Amygdala (tissue), 56 donors: ENCODE data around the gene LYZL2.
A peak's percentile ranks its signal among the peaks of the same experiment; 100 is the strongest.
"Not testable (repeated sequence)": the region's sequence is repeated elsewhere in the genome, so short reads cannot be mapped to it uniquely, and the experiment has no call there.

Experiments
- DNase-seq, 56 donors: peaks; one replicate each; lab custom pipeline; 2025; lab: John Stamatoyannopoulos, UW

Gene LYZL2

DNA sequence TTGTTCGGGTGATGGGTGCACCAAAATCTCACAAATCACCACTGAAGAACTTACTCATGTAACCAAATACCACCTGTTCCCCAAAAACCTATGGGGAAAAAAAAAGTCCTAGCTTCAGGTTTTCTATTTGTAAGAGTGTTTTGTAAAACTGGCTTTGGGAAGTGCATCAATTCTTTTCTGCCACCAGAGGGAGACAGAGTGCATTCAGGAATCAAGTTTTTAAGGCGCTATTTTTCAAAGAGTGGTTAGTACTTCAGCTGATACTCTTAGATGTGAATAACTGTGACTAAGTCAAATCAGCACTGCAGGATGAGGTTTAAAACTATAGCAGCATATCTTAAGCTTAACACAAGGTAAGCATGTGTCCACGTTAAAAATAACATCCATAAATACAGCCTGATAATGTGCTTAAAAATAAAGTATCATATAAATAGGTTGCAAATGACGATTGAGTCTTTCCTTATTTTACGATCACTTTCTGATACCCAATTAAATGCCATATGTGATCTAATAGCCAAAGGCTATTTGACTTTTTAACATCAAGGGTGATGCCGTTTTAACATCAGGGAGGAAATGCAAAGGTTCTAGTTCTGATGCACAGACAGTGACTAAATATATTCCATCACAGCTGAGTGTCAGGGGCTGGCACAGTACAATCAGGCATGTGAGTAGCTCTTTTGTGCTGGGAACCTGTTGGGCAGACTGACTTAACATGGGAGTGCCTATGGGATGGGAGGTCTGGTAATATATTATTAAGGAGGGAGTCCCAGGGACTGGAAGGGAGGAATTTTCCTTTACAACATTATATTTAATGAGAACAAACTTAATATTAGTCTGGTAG is 10.6 kb upstream of the LYZL2 start:
- peak in 2 of 56 donors; percentile 21 to 32 for DNase-seq

DNA sequence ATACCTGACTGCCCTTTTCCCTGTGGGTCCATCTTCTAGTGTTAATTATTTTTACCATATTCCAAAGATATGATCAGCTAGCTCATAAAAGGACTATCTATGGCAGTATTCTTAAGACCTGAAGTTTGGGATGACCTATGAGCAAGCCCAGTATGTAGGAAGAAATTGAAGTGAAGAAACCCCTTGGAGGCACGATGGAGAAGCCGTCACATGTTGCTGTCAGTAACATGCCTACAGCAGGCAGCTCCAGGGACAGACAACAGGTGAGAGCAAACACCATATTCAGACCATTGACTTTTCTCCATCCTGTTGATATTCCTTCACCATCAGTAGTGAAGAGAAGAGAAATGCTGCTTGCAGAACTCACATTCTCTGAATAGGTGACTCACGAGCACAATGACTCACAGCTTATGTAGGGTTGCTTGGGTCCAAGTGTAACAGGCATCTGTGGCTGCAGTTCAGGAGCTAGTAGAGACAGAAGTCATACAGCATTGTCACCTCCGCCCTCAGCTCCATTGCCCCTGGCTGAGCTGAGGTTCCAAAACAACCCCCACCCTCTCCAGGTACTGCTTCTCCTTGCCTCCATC is 8.4 kb upstream of the LYZL2 start:
- no peak for DNase-seq

DNA sequence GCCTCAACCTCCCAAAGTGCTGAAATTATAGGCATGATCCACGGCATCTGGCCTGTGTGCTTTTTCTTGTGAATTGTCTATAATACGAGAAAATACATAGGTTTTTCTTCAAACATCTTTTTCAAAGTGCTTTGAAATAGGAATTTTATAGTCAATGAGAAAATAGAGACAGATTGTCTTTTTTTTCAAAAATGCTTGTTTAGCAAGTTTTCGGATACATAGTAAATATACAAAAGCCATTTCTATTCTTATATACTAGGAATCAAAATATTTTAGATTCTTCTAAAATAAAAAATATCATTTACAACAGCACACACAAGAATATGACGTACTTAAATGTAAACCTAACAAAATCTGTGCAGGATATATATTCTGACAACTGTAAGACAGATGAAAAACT is 1.6 kb upstream of the LYZL2 start:
- no peak for DNase-seq

DNA sequence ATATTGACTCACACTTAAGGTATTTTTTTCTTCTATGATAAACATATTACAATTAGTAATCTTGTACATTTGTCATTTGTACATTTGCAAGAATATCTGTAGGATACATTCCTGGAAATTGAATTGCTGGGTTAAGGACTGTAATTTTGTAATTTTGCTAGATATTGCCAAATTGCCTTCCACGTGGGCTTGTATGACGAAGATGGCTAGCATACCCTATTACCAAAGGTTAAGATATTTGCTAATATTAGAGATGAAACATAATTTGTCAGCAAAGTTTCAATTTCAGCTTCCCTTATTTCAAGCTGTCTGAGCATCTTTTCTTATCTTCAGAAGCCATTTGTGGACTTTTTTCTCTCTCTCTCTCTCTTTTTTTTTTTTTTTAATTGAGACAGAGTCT is 1.0 kb upstream of the LYZL2 start:
- DNase-seq, result no peak

DNA sequence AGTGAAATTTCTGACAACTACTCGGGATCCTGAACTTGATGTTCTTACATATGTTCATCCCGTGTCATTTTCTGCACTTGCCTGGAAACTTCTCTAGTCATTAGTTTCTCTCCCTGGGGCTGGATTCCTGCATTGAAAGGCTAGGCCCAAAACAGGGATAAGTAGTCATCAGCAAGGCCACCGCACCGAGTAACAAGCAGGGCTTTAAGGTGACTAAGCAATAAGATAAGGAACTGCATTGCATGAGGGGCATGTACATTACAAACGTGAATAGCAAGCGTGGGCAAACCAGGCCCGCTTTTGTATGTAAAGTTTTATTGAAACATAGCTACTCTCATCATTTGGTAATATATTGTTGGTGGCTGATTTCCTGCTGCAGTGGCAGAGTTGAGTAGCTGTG is 977 bp downstream of the LYZL2 start:
- not testable (repeated sequence) for DNase-seq

DNA sequence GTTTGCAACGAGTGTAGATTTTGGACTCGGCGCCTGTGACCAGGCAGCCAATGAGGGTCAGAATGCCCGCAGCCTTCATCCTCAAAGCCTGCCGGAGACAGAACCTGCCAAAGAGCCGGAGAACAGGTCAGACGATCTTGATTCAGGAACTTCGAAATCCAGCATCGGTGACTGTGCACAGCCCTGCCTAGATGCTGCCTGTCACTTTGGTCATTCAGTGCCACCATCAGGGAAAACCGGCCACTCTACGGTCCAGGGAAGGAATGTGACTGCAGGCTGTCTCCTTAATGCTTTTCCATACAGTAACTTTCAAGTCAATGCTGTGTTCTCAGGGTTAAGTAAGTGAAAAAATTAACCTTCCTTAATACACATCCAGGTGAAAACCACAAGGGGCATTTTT is 2.7 kb downstream of the LYZL2 start:
- DNase-seq, result not testable (repeated sequence)

DNA sequence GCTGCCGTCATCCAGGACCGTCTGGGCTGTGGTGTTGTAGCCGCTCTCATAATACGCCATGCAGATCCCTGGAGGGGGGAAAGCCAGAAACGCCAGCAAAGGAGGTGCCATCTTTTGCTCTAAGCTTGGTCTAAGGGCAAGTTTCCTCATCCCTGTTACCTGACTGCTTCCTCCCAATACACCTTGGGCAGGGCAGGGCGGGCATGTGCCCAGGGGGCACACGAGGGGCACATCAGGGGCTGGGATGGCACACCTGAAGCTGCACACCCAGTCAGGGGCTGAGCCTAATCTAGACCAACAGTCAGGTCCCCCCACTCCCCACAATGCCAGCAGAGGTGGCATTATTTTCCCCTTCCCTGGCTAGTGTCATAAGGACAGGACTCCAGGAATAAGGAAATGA is 3.4 kb downstream of the LYZL2 start:
- DNase-seq, result not testable (repeated sequence)

DNA sequence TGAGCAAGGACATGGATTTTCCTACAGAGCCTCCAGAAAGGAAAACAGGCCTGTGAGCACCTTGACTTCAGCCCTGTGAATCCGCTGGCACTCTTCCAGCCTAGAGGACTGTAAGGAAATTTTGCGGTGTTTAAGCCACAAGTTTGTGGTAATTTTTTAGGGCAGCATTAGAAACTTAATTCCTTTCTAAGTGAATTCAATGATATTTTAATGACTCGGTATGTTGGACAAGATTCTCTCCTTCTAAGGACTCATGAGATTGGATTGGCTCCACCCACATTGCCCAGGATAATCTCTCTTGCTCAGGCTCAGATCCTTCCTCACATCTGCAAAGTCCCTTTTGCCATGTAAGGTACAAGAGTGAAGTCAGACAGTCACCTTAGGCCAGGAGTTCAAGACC is 4.5 kb downstream of the LYZL2 start:
- no peak for DNase-seq

DNA sequence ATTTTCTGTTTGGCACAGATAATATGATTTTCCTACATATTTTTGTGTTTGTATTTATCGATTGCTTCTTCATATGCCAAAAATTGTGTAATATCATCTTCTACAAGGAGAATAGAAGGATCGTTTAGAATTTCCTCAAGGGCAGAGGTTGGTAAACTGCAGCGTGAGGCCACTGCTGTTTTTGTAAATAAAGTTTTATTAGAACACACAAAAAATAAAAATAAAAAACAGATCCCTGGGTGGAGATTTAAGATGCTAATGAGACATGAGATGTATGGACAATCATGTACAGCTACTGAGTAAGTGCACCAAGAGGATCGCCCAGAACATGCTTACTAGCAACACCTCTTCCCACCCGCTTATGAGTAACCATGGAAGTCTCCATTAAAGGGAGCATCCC is 9.6 kb downstream of the LYZL2 start:
- DNase-seq, result no peak

DNA sequence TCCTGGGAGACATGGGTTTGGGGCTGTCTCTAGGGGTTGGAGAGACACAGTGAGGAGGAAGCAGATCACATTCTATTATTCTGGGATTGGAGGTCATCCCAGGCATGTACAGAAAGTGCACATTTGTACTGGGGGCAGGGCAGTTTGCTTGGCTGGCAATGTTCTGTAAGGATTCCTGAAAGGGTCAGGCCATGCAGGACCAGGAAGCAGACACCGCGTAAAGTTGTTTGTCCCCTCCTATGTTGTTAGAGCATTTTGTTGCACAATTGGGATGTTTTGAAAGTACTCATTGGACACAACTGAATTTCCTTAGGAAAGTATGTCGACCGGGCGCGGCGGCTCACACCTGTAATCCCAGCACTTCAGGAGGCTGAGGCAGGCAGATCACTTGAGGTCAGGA is 12.5 kb downstream of the LYZL2 start:
- DNase-seq, result no peak

DNA sequence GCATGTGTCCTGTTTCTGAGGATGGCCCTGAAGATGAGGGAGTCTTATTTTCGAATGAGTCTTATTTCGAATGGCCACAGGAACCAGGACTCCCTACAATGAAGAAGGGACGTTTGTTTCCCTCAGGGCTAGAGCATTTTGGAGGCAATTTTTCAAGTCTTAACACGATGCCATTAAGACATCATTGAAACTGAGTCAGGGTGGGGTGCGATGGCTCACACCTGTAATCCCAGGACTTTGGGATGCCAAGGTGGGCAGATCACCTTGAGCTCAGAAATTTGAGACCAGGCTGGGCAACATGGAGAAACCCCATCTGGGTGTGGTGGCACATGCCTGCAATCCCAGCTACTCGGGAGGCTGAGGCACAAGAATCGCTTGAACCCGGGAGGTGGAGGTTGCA is 18.5 kb downstream of the LYZL2 start:
- not testable (repeated sequence) for DNase-seq

DNA sequence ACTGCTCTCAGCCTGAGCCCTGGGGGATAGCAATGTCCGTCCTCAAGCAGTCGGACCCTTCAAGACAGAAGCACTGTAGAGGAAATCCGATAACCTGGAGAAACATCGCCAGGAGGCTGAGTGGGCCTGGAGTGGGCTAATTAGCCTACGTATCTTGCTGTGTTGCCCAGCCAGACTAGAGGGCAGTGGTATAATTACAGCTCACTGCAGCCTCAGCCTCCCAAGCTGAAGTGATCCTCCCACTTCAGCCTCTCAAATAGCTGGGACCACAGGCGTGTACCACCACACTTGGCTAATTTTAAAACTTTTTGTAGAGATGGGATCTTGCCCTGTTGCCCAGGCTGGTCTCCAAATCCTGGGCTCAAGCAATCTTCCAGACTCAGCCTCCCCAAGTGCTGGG is 21.7 kb downstream of the LYZL2 start:
- DNase-seq, result no peak

DNA sequence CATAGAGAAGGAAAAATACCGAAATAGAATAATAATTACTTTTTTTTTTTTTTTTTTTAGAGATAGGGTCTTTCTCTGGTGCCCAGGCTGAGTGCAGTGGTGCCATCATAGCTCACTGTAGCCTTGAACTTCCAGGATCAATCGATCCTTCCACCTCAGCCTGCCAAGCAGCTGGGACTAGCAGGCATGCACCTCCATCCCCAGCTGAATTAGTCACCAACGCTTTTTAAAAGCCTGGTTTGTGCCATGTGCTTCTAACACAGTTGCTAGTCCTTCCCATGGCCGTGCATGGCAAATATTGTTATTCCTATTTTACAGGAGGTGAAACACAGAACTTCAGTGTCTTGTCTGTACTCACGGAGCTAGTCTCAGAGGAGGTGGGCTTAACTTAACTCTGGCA is 23.2 kb downstream of the LYZL2 start:
- DNase-seq, result no peak

DNA sequence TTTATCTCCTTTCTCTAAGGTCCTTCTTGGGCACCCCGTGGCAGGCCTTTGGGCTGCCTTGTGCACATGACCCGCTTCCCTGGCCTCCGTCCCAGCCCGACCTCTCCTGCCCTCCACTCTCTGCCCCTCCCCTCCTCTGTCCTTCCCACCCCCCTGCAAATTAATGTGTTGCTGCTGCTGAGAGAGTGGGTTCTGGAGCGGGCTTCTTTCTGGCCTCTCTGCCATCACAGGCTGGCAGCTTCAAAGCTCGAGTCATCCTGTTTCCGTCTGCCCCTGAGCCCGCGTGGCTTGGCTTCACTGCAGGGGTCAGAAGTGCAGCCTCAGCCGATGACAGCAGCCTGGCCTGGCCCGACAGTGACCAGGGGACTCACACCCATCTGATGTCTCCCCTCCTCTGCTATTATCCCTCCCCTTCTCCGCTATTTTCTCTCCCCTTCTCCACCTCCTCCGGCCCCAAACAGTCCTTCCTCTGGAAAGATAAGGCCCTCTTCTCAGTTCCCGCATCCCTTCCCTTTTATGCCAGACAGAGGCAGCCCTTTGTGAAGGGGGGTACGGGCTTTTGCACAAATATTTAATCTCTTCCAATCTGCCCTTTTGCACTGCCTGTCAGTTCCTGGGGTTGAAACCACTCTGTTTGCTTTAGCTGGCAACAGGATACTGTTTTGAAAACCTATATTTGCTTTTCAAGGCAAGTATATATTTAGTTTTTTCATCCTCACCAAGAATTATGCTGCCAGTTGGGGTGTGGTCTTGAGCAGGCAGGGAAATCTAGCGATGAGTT is 24.0 kb downstream of the LYZL2 start:
- peak in 1 of 56 donors; percentile 6 for DNase-seq

DNA sequence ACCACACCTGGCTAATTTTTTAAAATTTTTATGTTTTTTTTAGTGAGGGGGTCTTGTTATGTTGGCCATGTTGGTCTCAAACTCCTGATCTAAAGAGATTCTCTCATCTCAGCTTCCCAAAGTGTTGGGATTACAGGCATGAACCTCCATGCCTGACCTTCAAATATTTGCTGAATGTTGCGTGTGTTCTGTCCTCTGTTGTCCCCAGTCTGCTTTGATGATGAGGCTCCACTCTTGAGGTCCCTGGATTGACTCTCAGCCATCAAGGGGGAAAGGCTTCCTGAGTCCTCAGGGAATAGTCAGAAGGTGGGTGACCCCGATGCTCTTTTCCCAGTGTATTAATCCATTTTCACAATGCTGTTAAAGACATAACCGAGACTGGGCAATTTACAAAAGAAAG is 26.0 kb downstream of the LYZL2 start:
- no peak for DNase-seq

DNA sequence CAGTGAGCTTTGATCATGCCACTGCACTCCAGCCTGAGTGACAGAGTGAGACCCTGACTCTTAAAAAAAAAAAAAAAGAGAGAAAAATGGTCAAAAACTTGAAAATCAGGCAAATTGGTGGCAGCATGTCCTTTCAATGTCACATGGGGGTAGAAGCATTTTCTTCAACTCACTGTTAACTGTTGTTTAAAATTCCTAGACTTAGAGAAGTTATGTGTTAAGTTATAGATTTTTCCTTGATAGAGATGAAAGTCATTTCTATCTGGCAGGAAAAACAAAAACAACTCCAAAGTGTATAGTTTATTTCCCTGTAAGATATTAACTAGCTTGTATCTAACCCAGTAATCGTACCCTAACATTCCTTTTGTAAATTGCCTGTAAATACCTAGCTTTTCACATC is 26.8 kb downstream of the LYZL2 start:
- DNase-seq, result no peak

DNA sequence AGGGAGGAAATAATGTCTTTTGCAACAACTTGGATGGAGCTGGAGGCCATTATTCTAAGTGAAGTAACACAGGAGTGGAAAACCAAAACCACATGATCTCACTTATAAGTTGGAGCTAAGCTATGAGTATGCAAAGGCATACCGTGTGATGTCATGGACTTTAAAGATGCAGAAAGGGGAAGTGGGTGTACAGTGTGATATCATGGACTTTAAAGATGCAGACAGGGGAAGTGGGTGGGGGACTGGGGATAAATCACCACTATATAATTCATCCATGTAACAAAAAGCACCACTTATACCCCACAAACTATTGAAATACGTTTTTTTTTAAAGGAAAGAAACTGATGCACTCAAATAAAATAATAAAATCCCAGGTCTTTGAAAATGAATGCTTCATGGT is 29.5 kb downstream of the LYZL2 start:
- DNase-seq, result no peak

DNA sequence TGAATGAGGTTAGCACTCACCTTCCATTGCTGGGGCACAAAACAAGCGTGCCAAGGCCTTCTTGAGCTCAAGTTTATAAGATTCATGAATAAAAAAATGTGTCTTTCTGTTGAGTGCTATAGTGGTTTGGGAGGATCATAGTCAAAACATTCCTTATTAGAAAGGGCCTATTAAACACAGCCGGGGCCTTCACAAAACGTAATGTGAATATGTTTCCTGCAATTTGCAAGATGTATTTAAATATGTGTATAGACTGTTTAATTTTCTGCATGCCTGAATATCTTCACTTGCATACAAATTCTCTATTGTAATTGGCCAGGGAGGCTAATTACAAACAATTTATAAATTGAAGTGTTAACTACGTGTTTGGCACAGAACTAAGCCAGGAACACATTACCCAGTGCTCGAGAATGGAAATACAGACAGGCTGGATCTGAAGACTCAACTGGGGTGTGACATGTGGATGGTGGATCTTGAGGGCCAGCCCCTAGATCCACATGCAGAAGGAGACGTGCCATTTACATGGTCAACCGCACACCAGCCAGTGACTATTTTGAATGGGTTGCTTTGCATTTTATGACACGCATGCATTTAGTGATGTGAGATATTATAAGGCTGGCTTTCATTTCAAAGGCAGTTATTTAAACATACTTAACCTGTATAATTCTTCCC is 31.3 kb downstream of the LYZL2 start:
- DNase-seq, result no peak

DNA sequence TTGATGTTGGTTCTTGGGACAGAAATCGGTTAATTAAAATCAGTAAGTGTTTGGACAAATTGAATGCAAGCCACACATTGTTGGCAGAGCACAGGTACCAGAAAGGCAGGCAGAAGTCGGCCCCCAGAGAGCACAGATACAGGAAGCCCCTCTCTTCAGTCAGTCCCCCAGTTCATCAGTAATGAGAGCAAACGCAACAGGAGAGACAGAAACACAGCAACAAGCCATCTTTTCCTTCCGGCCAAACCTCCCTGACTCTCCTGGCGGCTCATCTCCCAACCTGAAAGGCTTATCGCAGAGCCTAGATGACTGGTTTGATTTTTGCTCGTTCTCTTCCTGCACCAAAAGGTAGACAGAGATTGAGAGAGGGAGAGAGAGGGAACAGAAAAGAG is 32.1 kb downstream of the LYZL2 start:
- not testable (repeated sequence) for DNase-seq

DNA sequence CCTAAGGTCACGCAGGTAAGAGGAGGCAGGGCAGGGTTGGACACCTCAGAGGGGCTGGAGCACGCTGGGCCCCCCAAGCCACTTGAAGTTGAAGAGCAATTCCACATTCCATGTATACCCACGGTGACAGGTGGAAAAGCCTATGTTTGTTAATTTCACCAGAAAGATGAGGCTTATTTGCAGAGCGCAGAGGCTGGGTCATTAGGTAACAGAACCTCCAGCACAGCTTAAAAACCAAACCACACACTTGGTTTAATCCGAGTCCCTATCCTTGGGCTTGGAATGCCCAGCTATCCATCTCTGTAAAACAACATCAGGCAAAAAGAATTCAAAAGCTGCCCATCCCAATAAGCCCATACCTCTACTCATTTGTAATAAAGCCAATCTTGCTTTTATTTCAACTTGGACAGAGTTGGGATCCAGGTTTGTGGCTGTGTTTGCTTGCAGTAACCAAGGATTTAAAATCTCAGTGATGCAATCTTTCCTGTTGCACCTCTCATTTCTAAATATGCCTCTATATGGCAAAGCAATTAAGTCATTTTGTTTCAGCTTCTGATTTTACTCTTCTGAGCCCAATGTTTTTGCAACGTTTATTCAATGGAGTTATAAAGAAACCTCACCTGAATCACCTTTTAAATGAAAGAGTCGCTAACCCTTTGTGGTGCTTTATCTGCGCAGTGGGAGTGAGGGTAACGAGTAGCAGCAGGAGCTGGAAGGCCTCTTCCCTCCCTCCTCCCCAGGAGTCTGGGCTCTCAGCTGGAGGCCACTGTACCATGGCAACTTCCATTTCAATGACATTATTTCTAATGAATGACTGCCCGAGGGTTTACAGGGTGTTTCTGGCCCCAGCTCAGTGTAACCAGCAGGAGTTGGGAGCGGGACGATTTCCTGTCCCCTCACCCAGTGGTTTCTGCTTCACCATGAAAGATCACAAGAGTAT is 32.8 kb downstream of the LYZL2 start:
- DNase-seq, result not testable (repeated sequence)
